ENCODE data around the gene DPP6. TPM values are rescaled to one million over a fixed set of nuclear protein-coding genes. Genes with fewer than 3 reads are reported as not detected.

The DPP6 gene
- total RNA-seq, 1 donor from 2014 or later: not detected

- Mint-ChIP-seq H3K4me1 (ENCODE audit: low read depth, unreplicated experiment) (no peaks in the 10 kb centered on the region), H3K36me3 (ENCODE audit: unreplicated experiment) (peaks cover 15% of the 10 kb centered on the region), H3K9me3 (ENCODE audit: unreplicated experiment) (peaks cover 23% of the 10 kb centered on the region), H3K27me3 (ENCODE audit: unreplicated experiment) (peaks cover 4% of the 10 kb centered on the region), H3K27ac (ENCODE audit: unreplicated experiment) (no peak overlapping the region), H3K4me3 (ENCODE audit: unreplicated experiment) (no peak overlapping the region)
- TF ChIP-seq CTCF (IDR thresholded peaks at IDR 0.05; ENCODE audit: partially characterized antibody, unreplicated experiment): no peak
- DNase-seq: no peak
Observed at GRCh38 chr7:154651501-154651900, 599.3 kb downstream of the DPP6 start.

GRCh38 chr7:154652564-154652963 lies 600.4 kb downstream of the DPP6 start:
- Mint-ChIP-seq H3K27me3 (ENCODE audit: unreplicated experiment) (peaks cover 5% of the 10 kb centered on the region), H3K9me3 (ENCODE audit: unreplicated experiment) (peaks cover 23% of the 10 kb centered on the region), H3K36me3 (ENCODE audit: unreplicated experiment) (peaks cover 15% of the 10 kb centered on the region), H3K4me1 (ENCODE audit: low read depth, unreplicated experiment) (no peaks in the 10 kb centered on the region), H3K4me3 (ENCODE audit: unreplicated experiment) (no peak overlapping the region), H3K27ac (ENCODE audit: unreplicated experiment) (no peak overlapping the region)
- no peak for DNase-seq
- TF ChIP-seq CTCF (IDR thresholded peaks at IDR 0.05; ENCODE audit: partially characterized antibody, unreplicated experiment): no peak

GRCh38 chr7:154653281-154653680 lies 601.1 kb downstream of the DPP6 start:
- Mint-ChIP-seq H3K27ac (ENCODE audit: unreplicated experiment) (no peak overlapping the region), H3K4me3 (ENCODE audit: unreplicated experiment) (no peak overlapping the region), H3K27me3 (ENCODE audit: unreplicated experiment) (peaks cover 7% of the 10 kb centered on the region), H3K4me1 (ENCODE audit: low read depth, unreplicated experiment) (no peaks in the 10 kb centered on the region), H3K36me3 (ENCODE audit: unreplicated experiment) (peaks cover 15% of the 10 kb centered on the region), H3K9me3 (ENCODE audit: unreplicated experiment) (peaks cover 27% of the 10 kb centered on the region)
- TF ChIP-seq CTCF (IDR thresholded peaks at IDR 0.05; ENCODE audit: partially characterized antibody, unreplicated experiment): no peak
- DNase-seq: no peak

GRCh38 chr7:154656618-154657017 lies 604.4 kb downstream of the DPP6 start:
- no peak for TF ChIP-seq CTCF (IDR thresholded peaks at IDR 0.05; ENCODE audit: partially characterized antibody, unreplicated experiment)
- Mint-ChIP-seq H3K9me3 (ENCODE audit: unreplicated experiment) (peaks cover 26% of the 10 kb centered on the region), H3K4me1 (ENCODE audit: low read depth, unreplicated experiment) (no peaks in the 10 kb centered on the region), H3K27me3 (ENCODE audit: unreplicated experiment) (peaks cover 2% of the 10 kb centered on the region), H3K4me3 (ENCODE audit: unreplicated experiment) (no peak overlapping the region), H3K36me3 (ENCODE audit: unreplicated experiment) (peaks cover 5% of the 10 kb centered on the region), H3K27ac (ENCODE audit: unreplicated experiment) (no peak overlapping the region)
- no peak for DNase-seq

- peaks cover 2% of the 10 kb centered on the region for H3K27me3 Mint-ChIP-seq (ENCODE audit: unreplicated experiment)
- H3K9me3 Mint-ChIP-seq (ENCODE audit: unreplicated experiment): peaks cover 4% of the 10 kb centered on the region
- no peak for DNase-seq
- H3K36me3 Mint-ChIP-seq (ENCODE audit: unreplicated experiment): peaks cover 4% of the 10 kb centered on the region
- TF ChIP-seq CTCF (IDR thresholded peaks at IDR 0.05; ENCODE audit: partially characterized antibody, unreplicated experiment): no peak
- no peaks in the 10 kb centered on the region for H3K4me1 Mint-ChIP-seq (ENCODE audit: low read depth, unreplicated experiment)
- no peak overlapping the region for H3K4me3 Mint-ChIP-seq (ENCODE audit: unreplicated experiment)
- H3K27ac Mint-ChIP-seq (ENCODE audit: unreplicated experiment): no peak overlapping the region
Observed at GRCh38 chr7:154666768-154667167, 614.6 kb downstream of the DPP6 start.

All from glutamatergic neuron (in vitro differentiated cells).